Breast epithelium (tissue), 4 donors: ENCODE measurements around the gene LRCOL1. TPM values are rescaled to one million over a fixed set of nuclear protein-coding genes. Genes with fewer than 3 reads are reported as not detected.

Source experiments
- DNase-seq, 2 donors: peaks; one replicate each; pipeline ENCODE4 v3.0.0-alpha.2; 2019; ENCODE audit warnings: low spot score in 2 of 2
- H3K27ac ChIP-seq, 2 donors: fragments of 200-600 bp; sonication (generic) in 1 of 2; one replicate each; pipeline ENCODE4 v1.5.1; 2016 to 2019; ENCODE audit warnings: mild to moderate bottlenecking in 1 of 2
- H3K27me3 ChIP-seq, 2 donors: fragments of 200-600 bp; sonication (generic) in 1 of 2; one replicate each; pipeline versions ENCODE4 v1.5.1 to v1.6.0; 2017 to 2019; ENCODE audit warnings: control low read depth in 1 of 2, mild to moderate bottlenecking in 1 of 2
- H3K36me3 ChIP-seq: fragments of 200-600 bp; one replicate; pipeline ENCODE4 v1.5.1; 2019
- H3K4me1 ChIP-seq, 2 donors: fragments of 200-600 bp; sonication (generic); one replicate each; pipeline ENCODE4 v1.5.1; 2016 to 2019; ENCODE audit warnings: control low read depth in 1 of 2
- H3K4me3 ChIP-seq, 3 donors: fragments of 200-600 bp; sonication (generic); 1 replicate in 2 of 3; 2 replicates in 1 of 3; pipeline ENCODE4 v1.5.1; 2016 to 2019; ENCODE audit warnings: mild to moderate bottlenecking in 3 of 3, moderate library complexity in 2 of 3
- H3K9me3 ChIP-seq, 2 donors: fragments of 200-600 bp; sonication (generic) in 1 of 2; one replicate each; pipeline ENCODE4 v1.5.1; 2016 to 2019; ENCODE audit warnings: control low read depth in 1 of 2
- CTCF ChIP-seq, 3 donors: fragments of 450-650 bp; IDR thresholded peaks; one replicate each; pipeline ENCODE4 v1.5.1; 2016 to 2017; ENCODE audit warnings: antibody characterized with exemption in 3 of 3, mild to moderate bottlenecking in 3 of 3, moderate library complexity in 3 of 3
- POLR2A ChIP-seq: fragments of 450-650 bp; IDR thresholded peaks from one replicate; pipeline ENCODE4 v1.6.1; 2016; ENCODE audit warnings: antibody characterized with exemption, mild to moderate bottlenecking, moderate library complexity
- POLR2AphosphoS5 ChIP-seq, 3 donors: sonication (generic); formaldehyde crosslinking; IDR thresholded peaks; one replicate each; pipeline ENCODE4 v1.6.1; 2017; ENCODE audit warnings: antibody characterized with exemption in 3 of 3
- intact Hi-C: fragments of 100-400 bp; cut with DNase I; formaldehyde crosslinking; loops from one replicate; pipeline ENCODE4 v1.15.1; 2023; ENCODE audit warnings: low total_unique reads
- total RNA-seq, 3 donors: library from RNA; depleted of rRNA; stranded (reverse); fragments of >200 nt; gene quantifications; one replicate each; pipeline ENCODE4 v1.1.0, GENCODE V29; 2016

The LRCOL1 gene
- total RNA-seq, 3 donors from 2014 or later: 0.59 TPM; not detected in 2

GRCh38 chr12:132571598-132571997 lies 38.8 kb downstream of the LRCOL1 start:
- Histone ChIP-seq H3K27ac (no peak overlapping the region), H3K4me3 (no peak overlapping the region), H3K9me3 (no peaks in the 10 kb centered on the region), H3K36me3 (peaks cover 10% of the 10 kb centered on the region), H3K27me3 (no peaks in the 10 kb centered on the region), H3K4me1 (no peaks in the 10 kb centered on the region)
- intact Hi-C loops: no loop called here
- DNase-seq: no peak
- TF ChIP-seq CTCF (IDR thresholded peaks at IDR 0.05): no peak
- TF ChIP-seq POLR2A: no peak
- no peak for TF ChIP-seq POLR2AphosphoS5 (IDR thresholded peaks at IDR 0.05)

- Histone ChIP-seq H3K4me3 (no peak overlapping the region), H3K27ac (no peak overlapping the region), H3K9me3 (no peaks in the 10 kb centered on the region), H3K4me1 (no peaks in the 10 kb centered on the region), H3K36me3 (peaks cover 10% of the 10 kb centered on the region), H3K27me3 (no peaks in the 10 kb centered on the region)
- DNase-seq: no peak
- intact Hi-C loops: no loop called here
- TF ChIP-seq POLR2A (no peak), POLR2AphosphoS5 (IDR thresholded peaks at IDR 0.05) (no peak), CTCF (IDR thresholded peaks at IDR 0.05) (no peak)
Measured at GRCh38 chr12:132571051-132571450, 39.3 kb downstream of the LRCOL1 start.

GRCh38 chr12:132570635-132571034 lies 39.7 kb downstream of the LRCOL1 start:
- H3K4me1 ChIP-seq: no peaks in the 10 kb centered on the region
- TF ChIP-seq POLR2A: no peak
- no peak for TF ChIP-seq POLR2AphosphoS5 (IDR thresholded peaks at IDR 0.05)
- TF ChIP-seq CTCF (IDR thresholded peaks at IDR 0.05): no peak
- no peak overlapping the region for H3K4me3 ChIP-seq
- H3K27ac ChIP-seq: no peak overlapping the region
- DNase-seq: no peak
- no peaks in the 10 kb centered on the region for H3K27me3 ChIP-seq
- peaks cover 10% of the 10 kb centered on the region for H3K36me3 ChIP-seq
- intact Hi-C loops: no loop called here
- H3K9me3 ChIP-seq: no peaks in the 10 kb centered on the region

GRCh38 chr12:132569856-132570480 lies 40.4 kb downstream of the LRCOL1 start:
- Histone ChIP-seq H3K27me3 (no peaks in the 10 kb centered on the region), H3K27ac (no peak overlapping the region), H3K4me3 (no peak overlapping the region), H3K36me3 (peaks cover 10% of the 10 kb centered on the region), H3K9me3 (no peaks in the 10 kb centered on the region), H3K4me1 (no peaks in the 10 kb centered on the region)
- no peak for DNase-seq
- intact Hi-C loops: no loop called here
- TF ChIP-seq CTCF (IDR thresholded peaks at IDR 0.05) (no peak), POLR2A (no peak), POLR2AphosphoS5 (IDR thresholded peaks at IDR 0.05) (no peak)

- Histone ChIP-seq H3K4me3 (no peak overlapping the region), H3K27me3 (no peaks in the 10 kb centered on the region), H3K36me3 (peaks cover under 1% of the 10 kb centered on the region), H3K27ac (no peak overlapping the region), H3K9me3 (no peaks in the 10 kb centered on the region), H3K4me1 (no peaks in the 10 kb centered on the region)
- intact Hi-C loops: no loop called here
- no peak for DNase-seq
- TF ChIP-seq CTCF (IDR thresholded peaks at IDR 0.05) (no peak), POLR2AphosphoS5 (IDR thresholded peaks at IDR 0.05) (no peak), POLR2A (no peak)
Measured at GRCh38 chr12:132568826-132569480, 41.4 kb downstream of the LRCOL1 start.
